ENCODE data around the gene SLC39A11.

Gene SLC39A11

GRCh38 chr17:73030501-73030921, 62.0 kb downstream of the SLC39A11 start:
- Histone ChIP-seq H3K27ac (no peak overlapping the region), H3K4me3 (no peak overlapping the region)
- DNase-seq (ENCODE audit: low spot score): no peak
- TF ChIP-seq CTCF (IDR thresholded peaks at IDR 0.05): no peak

GRCh38 chr17:73029991-73030390, 62.5 kb downstream of the SLC39A11 start:
- no peak for DNase-seq (ENCODE audit: low spot score)
- TF ChIP-seq CTCF (IDR thresholded peaks at IDR 0.05): no peak
- Histone ChIP-seq H3K27ac (no peak overlapping the region), H3K4me3 (no peak overlapping the region)

- no peak for TF ChIP-seq CTCF (IDR thresholded peaks at IDR 0.05)
- DNase-seq (ENCODE audit: low spot score): no peak
- H3K27ac ChIP-seq: no peak overlapping the region
- H3K4me3 ChIP-seq: no peak overlapping the region
Measured at GRCh38 chr17:73029021-73029420, 63.5 kb downstream of the SLC39A11 start.

GRCh38 chr17:73028299-73028755, 64.2 kb downstream of the SLC39A11 start:
- no peak for DNase-seq (ENCODE audit: low spot score)
- no peak overlapping the region for H3K27ac ChIP-seq
- no peak overlapping the region for H3K4me3 ChIP-seq
- no peak for TF ChIP-seq CTCF (IDR thresholded peaks at IDR 0.05)

- H3K4me3 ChIP-seq: no peak overlapping the region
- TF ChIP-seq CTCF (IDR thresholded peaks at IDR 0.05): no peak
- H3K27ac ChIP-seq: no peak overlapping the region
- no peak for DNase-seq (ENCODE audit: low spot score)
Measured at GRCh38 chr17:73027130-73027741, 65.3 kb downstream of the SLC39A11 start.

GRCh38 chr17:73025041-73025560, 67.4 kb downstream of the SLC39A11 start:
- no peak for DNase-seq (ENCODE audit: low spot score)
- no peak for TF ChIP-seq CTCF (IDR thresholded peaks at IDR 0.05)
- H3K27ac ChIP-seq: no peak overlapping the region
- H3K4me3 ChIP-seq: no peak overlapping the region

- no peak overlapping the region for H3K27ac ChIP-seq
- no peak for DNase-seq (ENCODE audit: low spot score)
Measured at GRCh38 chr17:73023759-73024158, 68.7 kb downstream of the SLC39A11 start.

More at GRCh38 chr17:73023759-73024158, 68.7 kb downstream of the SLC39A11 start:
- H3K4me3 ChIP-seq: no peak overlapping the region
- TF ChIP-seq CTCF (IDR thresholded peaks at IDR 0.05): no peak

Data from coronary artery (tissue), 2 donors.